Tongue (tissue), 2 donors: ENCODE results near the gene UBR1. TPM values are rescaled to one million over a fixed set of nuclear protein-coding genes. Genes with fewer than 3 reads are reported as not detected.
"Not testable (repeated sequence)": the region's sequence is repeated elsewhere in the genome, so short reads cannot be mapped to it uniquely, and the experiment has no call there.

ENCODE experiments used
- DNase-seq: peaks from one replicate; pipeline ENCODE4 v3.0.0-alpha.2; 2015
- total RNA-seq: library from RNA; depleted of rRNA; stranded (reverse); fragments of >200 nt; gene quantifications from one replicate; pipeline ENCODE4 v1.2.3, GENCODE V29; 2014

UBR1 gene
- total RNA-seq, 1 donor from 2014 or later = 32.4 TPM

GRCh38 chr15:43052860-43053259 is 53.0 kb downstream of the UBR1 start:
- no peak for DNase-seq

GRCh38 chr15:43048935-43049334 is 56.9 kb downstream of the UBR1 start:
- DNase-seq = no peak

- DNase-seq = no peak
These were observed 59.4 kb downstream of the UBR1 start for GRCh38 chr15:43046484-43046883.

GRCh38 chr15:43042885-43043284 is 63.0 kb downstream of the UBR1 start:
- DNase-seq = no peak

GRCh38 chr15:43041085-43041484 is 64.8 kb downstream of the UBR1 start:
- not testable (repeated sequence) for DNase-seq

GRCh38 chr15:43035240-43035639 is 70.6 kb downstream of the UBR1 start:
- not testable (repeated sequence) for DNase-seq

GRCh38 chr15:43029476-43029875 is 76.4 kb downstream of the UBR1 start:
- DNase-seq = no peak

- DNase-seq = no peak
These were observed 80.7 kb downstream of the UBR1 start for GRCh38 chr15:43025150-43025549.

GRCh38 chr15:43014671-43015070 is 91.2 kb downstream of the UBR1 start:
- DNase-seq = not testable (repeated sequence)

GRCh38 chr15:43009206-43009605 is 96.6 kb downstream of the UBR1 start:
- DNase-seq = no peak

- DNase-seq = no peak
These were observed 97.7 kb downstream of the UBR1 start for GRCh38 chr15:43008150-43008549.

- no peak for DNase-seq
These were observed 98.3 kb downstream of the UBR1 start for GRCh38 chr15:43007551-43007950.

GRCh38 chr15:43006991-43007390 is 98.8 kb downstream of the UBR1 start:
- no peak for DNase-seq

GRCh38 chr15:43004886-43005595 is 100.8 kb downstream of the UBR1 start:
- not testable (repeated sequence) for DNase-seq

GRCh38 chr15:42999201-42999779 is 106.5 kb downstream of the UBR1 start:
- no peak for DNase-seq

GRCh38 chr15:42996871-42997270 is 109.0 kb downstream of the UBR1 start:
- no peak for DNase-seq

GRCh38 chr15:42994546-42994945 is 111.3 kb downstream of the UBR1 start:
- no peak for DNase-seq

- peak; percentile 12 for DNase-seq
These were observed 113.2 kb downstream of the UBR1 start for GRCh38 chr15:42992626-42993025.

GRCh38 chr15:42986693-42987342 is 119.0 kb downstream of the UBR1 start:
- no peak for DNase-seq

GRCh38 chr15:42984493-42985034 is 121.3 kb downstream of the UBR1 start:
- DNase-seq = no peak

- DNase-seq = not testable (repeated sequence)
These were observed 126.7 kb downstream of the UBR1 start for GRCh38 chr15:42979113-42979512.

GRCh38 chr15:42974202-42974862 is 131.5 kb downstream of the UBR1 start:
- no peak for DNase-seq

- DNase-seq = no peak
These were observed 132.7 kb downstream of the UBR1 start for GRCh38 chr15:42973114-42973513.
